ENCODE results near the gene SCAND1. TPM values are rescaled to one million over a fixed set of nuclear protein-coding genes. Genes with fewer than 3 reads are reported as not detected.
A peak's percentile ranks its signal among the peaks of the same experiment; 100 is the strongest.
"Not testable (repeated sequence)": the region's sequence is repeated elsewhere in the genome, so short reads cannot be mapped to it uniquely, and the experiment has no call there.

Gene SCAND1
- 10 to 100 TPM; 41.0 to 52.2 TPM for total RNA-seq
- long read RNA-seq, transcript SCAND1-201 (2 exons, 902 nt), result major isoform, 9 of 20 reads
- long read RNA-seq, partial matches to known transcripts, result 0 of 20 reads
- long read RNA-seq, other reads (novel, unspliced or antisense), result 11 of 20 reads

GRCh38 chr20:35954200-35954906, at the start of gene SCAND1:
Gene SCAND1 (minus strand): TSS chr20:35954502. CDS start chr20:35954284, 218 bp downstream.
- intact Hi-C loops (cut with DNase I), result no loop called here
- peak; percentile 95 for DNase-seq
- peak; percentile 90 to 95 for ATAC-seq

- ATAC-seq, result no peak
- DNase-seq, result no peak
- intact Hi-C loops (cut with DNase I), result no loop called here
These were observed 49.7 kb upstream of the SCAND1 start for GRCh38 chr20:36004045-36004444.

GRCh38 chr20:36002855-36003254, 48.6 kb upstream of the SCAND1 start:
- intact Hi-C loops (cut with DNase I), result no loop called here
- no peak for DNase-seq
- no peak for ATAC-seq

- ATAC-seq; intact Hi-C loops (cut with DNase I); DNase-seq: not testable (repeated sequence)
These were observed 47.0 kb upstream of the SCAND1 start for GRCh38 chr20:36001331-36001730.

- DNase-seq, ATAC-seq: not testable (repeated sequence)
- intact Hi-C loops (cut with DNase I), result loop anchor here in 1 of 2 donors (5.0 kb wide), 1 partner anchor 201 kb away; no protein-coding TSS in a partner anchor
These were observed 42.2 kb upstream of the SCAND1 start for GRCh38 chr20:35996492-35996891.

GRCh38 chr20:35994994-35995453, 40.7 kb upstream of the SCAND1 start:
- peak; percentile 87 for DNase-seq
- intact Hi-C loops (cut with DNase I), result loop anchor here in 1 of 2 donors (1.0 to 5.0 kb wide), 2 partner anchors 143 to 202 kb away; no protein-coding TSS in a partner anchor

GRCh38 chr20:35992713-35993335, 38.5 kb upstream of the SCAND1 start:
- peak; percentile 79 to 82 for ATAC-seq
- DNase-seq, result no peak
- intact Hi-C loops (cut with DNase I), result loop anchor here in 1 of 2 donors (2.0 kb wide), 1 partner anchor 146 kb away; no protein-coding TSS in a partner anchor

More at GRCh38 chr20:35994994-35995453, 40.7 kb upstream of the SCAND1 start:
- ATAC-seq, result peak; percentile 96 to 97

GRCh38 chr20:35991142-35991771, 37.0 kb upstream of the SCAND1 start:
- intact Hi-C loops (cut with DNase I), result no loop called here
- ATAC-seq (no peak), DNase-seq (no peak)

- intact Hi-C loops (cut with DNase I), result no loop called here
- no peak for ATAC-seq
- no peak for DNase-seq
These were observed 34.7 kb upstream of the SCAND1 start for GRCh38 chr20:35988910-35989463.

GRCh38 chr20:35985806-35986205, 31.5 kb upstream of the SCAND1 start:
- DNase-seq, result no peak
- ATAC-seq, result no peak
- intact Hi-C loops (cut with DNase I), result no loop called here

- DNase-seq, result no peak
- no peak for ATAC-seq
- intact Hi-C loops (cut with DNase I), result no loop called here
These were observed 30.1 kb upstream of the SCAND1 start for GRCh38 chr20:35984382-35984781.

GRCh38 chr20:35981969-35982368, 27.7 kb upstream of the SCAND1 start:
- no peak for DNase-seq
- no peak for ATAC-seq
- intact Hi-C loops (cut with DNase I), result no loop called here

GRCh38 chr20:35979544-35979943, 25.2 kb upstream of the SCAND1 start:
- DNase-seq (no peak), ATAC-seq (no peak)
- intact Hi-C loops (cut with DNase I), result no loop called here

- ATAC-seq (no peak), DNase-seq (no peak)
- intact Hi-C loops (cut with DNase I), result no loop called here
These were observed 23.8 kb upstream of the SCAND1 start for GRCh38 chr20:35978041-35978513.

- no peak for DNase-seq
- ATAC-seq, result no peak
- intact Hi-C loops (cut with DNase I), result no loop called here
These were observed 21.5 kb upstream of the SCAND1 start for GRCh38 chr20:35975576-35976373.

GRCh38 chr20:35974256-35974655, 20.0 kb upstream of the SCAND1 start:
- ATAC-seq, result no peak
- intact Hi-C loops (cut with DNase I), result no loop called here
- no peak for DNase-seq

GRCh38 chr20:35972462-35972861, 18.2 kb upstream of the SCAND1 start:
- intact Hi-C loops (cut with DNase I), result no loop called here
- DNase-seq (no peak), ATAC-seq (no peak)

- intact Hi-C loops (cut with DNase I), result no loop called here
- DNase-seq (no peak), ATAC-seq (no peak)
These were observed 17.7 kb upstream of the SCAND1 start for GRCh38 chr20:35971981-35972380.

Data from left cardiac atrium (tissue), 4 donors.